GM18505 (cell line): ENCODE results near the gene CNFN.

Experiments used
- ATAC-seq: cut with Tn5 transposase; IDR thresholded peaks from one replicate; pipeline ENCODE4 v1.9.1; 2021; ENCODE audit not compliant: unreplicated experiment
- POLR2A ChIP-seq: IDR thresholded peaks from 4 replicates; pipeline ENCODE4 v1.6.1; 2011; ENCODE audit warnings: borderline replicate concordance; ENCODE audit not compliant: insufficient read depth, insufficient read length; ENCODE audit errors: extremely low read depth

The CNFN gene, protein sequence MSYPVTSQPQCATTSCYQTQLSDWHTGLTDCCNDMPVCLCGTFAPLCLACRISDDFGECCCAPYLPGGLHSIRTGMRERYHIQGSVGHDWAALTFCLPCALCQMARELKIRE

DNA sequence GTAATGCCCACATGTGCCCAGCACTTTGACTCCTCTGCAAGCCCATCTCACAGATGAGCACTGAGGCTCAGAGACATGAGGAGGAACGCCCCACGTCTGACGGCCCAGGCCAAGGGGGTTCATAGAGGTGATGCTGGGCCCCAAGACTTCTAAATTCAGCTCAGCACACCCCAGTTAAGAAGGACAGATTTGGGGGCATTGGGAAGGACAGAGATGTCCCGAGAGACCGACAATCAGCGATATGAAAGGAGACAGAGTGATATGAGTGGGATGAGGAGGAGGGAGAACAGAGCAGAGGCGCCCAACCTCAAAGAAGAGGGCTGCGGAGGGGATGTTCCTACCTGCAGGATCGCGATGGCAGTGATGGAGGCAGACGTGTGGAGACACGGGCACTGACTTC is at the start of gene CNFN:
Gene CNFN, minus strand, starts transcription at position 399 of the 400 bp plus-strand sequence. CDS start 1,260 bp downstream, outside the sequence.
- no peak for TF ChIP-seq POLR2A
- ATAC-seq = no peak

DNA sequence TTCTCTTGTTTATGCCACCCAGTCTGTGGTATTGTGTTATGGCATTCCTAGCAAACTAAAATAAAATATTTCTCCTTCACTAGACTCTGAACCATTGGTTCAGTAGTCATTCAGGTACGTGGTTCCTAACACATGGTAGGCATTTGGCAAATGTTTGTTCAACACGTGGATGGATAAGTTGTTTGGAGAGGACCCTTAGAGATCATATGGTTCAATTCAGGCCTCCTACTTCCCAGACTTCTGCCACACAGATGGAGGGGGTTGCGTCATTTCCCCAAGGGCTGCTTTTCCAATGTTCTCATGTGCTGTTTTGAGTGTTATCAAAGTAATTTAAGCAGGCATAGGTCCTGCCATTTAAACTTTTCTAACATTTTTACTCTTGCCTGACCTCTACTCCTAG is 45.9 kb upstream of the CNFN start:
- no peak for ATAC-seq
- no peak for TF ChIP-seq POLR2A

DNA sequence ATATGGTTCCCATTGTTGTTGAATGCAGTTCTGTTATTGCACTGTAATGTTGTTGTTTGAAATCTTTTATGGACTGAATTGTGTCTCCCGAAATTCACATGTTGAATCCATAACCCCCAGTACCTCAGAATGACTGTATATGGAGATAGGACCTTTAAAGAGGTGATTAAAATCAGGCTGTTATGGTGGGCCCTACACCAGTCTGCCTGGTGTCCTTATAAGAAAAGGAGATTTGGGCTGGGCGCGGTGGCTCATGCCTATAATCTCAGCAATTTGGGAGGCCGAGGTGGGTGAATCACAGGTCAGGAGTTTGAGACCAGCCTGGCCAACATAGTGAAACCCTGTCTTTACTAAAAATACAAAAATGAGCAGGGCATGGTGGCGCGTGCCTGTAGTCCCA is 45.2 kb upstream of the CNFN start:
- no peak for TF ChIP-seq POLR2A
- ATAC-seq = no peak

DNA sequence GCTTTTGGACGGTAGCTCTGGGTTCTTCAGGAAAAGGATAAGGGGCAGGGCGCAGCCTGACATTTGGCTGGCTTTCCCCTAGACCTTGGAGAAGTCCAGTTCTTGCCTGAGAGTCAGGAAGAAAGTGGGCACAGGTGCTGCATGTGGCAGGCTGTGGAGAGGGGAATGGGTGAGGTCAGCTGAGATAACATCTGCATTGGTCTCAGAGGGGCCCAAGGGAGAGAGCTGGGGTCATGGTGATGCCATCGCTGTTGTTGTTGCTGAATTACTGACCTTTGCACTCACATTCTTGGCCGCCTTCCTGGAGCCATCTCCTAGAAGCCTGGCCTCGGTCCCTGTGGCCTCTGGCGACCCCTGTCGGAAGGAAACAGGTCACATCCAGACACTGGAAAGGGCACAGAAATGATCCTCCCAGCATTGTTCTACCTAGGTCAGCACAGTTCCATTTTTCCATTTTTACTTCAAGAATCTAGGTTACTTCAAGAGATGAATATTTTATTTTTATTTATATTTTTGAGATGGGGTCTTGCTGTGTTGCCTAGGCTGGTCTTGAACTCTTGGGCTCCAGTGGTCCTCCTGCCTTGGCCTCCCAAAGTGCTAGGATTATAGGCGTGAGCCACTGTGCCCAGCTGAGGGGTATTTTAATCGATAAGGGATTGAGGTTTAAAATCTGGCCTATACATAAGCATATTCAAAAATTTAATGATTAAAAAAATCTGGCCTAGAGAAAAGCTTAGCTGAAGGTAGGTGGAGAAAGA is 43.6 kb upstream of the CNFN start:
- ATAC-seq = no peak
- no peak for TF ChIP-seq POLR2A

DNA sequence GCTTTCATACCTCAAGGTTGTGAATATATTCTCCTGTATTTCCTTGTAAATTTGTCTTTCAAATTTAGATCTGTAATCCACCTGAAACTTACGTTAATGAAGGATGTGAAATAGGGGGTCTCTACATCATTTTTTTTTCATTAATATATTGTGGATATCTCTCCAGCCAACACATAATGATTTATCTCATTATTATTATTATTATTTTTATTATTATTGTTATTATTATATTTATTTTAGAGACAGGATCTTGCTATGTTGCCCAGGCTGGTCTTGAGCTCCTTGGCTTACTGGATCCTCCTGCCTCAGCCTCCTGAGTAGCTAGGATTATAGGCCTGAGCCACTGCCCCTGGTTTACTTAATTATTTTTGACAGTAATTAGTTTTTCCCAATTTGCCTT is 41.4 kb upstream of the CNFN start:
- TF ChIP-seq POLR2A = no peak
- ATAC-seq = no peak

DNA sequence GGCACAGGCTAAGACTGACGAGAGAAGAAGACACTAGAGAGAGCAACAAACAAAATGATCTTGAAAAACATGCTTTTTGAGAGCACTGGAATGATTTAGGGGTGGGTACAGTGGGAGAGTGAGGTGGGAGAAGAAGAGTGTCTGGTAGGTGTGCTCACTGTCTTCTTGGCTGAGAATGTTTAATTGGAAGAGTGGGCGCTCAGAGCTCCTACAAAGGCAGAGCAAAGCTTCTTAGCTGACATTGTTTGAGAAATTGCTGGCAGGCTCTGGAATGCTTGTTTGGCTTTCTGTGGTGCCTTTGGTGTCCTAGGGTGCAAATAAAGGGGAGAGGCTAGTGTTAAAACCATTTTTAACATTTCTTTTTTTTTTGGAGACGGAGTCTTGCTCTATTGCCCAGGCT is 38.6 kb upstream of the CNFN start:
- ATAC-seq = no peak

DNA sequence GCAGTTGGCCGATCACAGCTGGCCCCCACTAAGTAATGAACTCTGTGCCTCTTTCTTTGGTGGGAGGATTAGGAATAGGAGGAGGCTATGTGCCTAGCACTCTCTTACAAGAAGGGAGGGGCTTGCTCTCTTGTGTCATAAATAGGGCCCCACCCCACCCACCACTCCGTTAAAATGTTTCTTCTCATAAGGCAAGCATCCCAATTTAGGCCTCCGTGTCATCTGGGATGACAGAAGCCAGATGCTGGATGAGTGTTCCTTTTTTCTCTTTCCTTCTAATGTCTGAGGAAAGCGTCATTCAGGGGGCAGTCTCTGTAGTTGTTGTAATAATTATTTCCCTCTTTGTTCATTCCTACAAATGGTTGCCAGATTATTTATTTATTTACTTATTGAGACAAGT is 37.2 kb upstream of the CNFN start, which contains the start of gene LIPE:
Gene LIPE, minus strand, starts transcription at position 76 of the 400 bp plus-strand sequence. CDS start 239 bp downstream, outside the sequence.
- no peak for TF ChIP-seq POLR2A
- ATAC-seq = no peak

More for the DNA sequence above, 38.6 kb upstream of the CNFN start:
- TF ChIP-seq POLR2A = no peak

DNA sequence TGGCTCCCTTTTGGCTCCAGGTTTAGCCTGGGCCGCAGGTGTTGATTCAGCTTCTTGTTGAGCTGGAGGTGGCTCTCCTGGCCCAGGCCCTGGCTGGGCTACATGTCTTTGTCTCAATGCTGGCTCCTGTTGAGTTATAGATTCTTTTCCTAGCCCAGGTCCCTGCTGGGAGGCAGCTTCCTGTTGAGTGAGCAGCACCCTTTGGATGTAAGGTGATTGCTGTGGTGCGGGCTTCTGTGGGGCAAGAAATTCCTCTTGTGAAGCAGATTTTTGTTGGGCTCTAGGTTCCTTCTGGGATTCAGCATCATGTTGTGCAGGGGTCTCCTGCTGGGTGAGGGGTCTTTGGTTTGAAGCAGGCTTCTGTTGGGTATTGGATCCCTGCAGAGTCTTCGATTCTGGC is 36.5 kb upstream of the CNFN start:
- no peak for TF ChIP-seq POLR2A
- no peak for ATAC-seq

DNA sequence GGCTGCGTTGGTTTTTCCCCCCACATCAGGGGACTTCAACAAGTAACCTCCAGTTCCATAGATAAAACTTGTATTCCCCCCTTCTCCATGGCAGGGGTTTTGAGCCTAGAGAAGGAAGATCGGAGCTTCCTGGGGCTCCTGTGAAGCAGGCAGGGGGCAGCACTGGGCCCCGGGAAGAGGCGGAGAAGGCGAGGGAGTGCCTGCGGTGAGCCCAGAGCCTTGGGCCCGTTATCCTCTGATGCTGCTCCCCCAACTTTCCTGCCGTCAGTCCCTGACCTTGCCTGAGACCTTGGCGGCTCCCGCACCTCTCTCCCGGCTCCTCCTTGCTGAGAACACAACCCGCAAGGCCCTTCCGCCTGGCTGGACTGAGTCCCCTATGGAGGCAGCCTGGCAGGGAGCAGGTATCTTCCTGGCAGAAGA is 34.6 kb upstream of the CNFN start:
- ATAC-seq = no peak
- no peak for TF ChIP-seq POLR2A

DNA sequence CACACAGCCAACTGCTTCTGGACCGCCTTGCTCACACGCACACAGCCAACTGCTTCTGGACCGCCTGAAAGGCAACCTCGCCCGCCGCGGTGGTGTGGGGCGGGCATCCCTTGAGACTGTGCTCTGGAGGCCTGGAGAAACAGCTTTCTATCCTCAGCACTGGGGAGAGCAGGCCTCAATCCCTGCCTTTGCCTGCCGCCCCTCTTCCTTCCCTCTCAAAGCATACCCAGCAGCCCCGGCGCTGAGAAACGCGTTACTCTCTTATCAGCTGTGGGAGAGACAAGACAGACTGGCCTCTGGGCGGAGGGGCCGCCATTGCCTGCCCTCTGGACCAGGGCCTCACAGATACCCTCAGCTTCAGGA is 34.2 kb upstream of the CNFN start:
- ATAC-seq = no peak
- no peak for TF ChIP-seq POLR2A

DNA sequence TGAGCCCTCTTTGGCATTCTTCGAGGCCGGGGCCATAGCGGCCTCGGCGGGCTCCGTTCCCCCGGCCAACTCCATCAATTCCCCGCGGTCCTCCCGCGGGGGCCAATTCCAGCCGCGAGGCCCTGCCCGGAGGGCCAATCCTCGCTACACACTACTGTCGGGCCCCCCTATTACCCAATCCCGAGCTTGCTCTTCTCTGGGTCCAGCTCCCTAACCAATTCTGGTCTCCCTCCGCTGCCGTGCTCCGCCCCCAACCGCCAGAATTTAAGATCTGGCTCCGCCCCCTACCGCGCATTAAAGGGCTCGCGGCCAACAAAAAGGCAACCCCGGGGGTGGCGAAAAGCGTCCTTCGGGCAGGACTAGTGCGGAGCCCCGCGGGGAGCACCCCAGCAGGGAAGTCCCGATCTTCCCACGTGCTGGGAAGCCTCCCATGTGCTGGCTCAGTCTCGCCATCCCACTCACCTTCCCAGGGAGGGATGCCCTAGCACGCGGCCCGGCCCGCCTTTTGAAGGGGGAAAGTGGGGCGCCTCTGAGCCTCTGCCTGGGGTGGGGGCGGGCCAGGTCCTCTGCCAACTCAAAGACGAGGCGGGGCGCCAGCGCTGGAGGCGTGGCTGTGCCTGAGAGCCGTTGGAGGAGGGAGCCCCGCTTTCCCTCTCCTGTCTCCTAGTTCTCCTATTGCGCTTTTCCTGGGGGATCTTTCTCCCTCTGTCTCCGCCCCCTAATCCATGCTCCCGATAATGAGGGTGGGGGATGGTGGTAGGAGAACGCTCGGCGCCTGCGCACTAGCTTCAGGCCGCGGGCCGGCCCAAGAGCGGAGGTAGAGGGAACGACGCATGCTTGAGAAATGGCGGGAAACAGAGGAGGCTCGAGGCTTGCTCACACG is 33.6 kb upstream of the CNFN start:
- TF ChIP-seq POLR2A = peak; percentile 21
- ATAC-seq = peak; percentile 71

DNA sequence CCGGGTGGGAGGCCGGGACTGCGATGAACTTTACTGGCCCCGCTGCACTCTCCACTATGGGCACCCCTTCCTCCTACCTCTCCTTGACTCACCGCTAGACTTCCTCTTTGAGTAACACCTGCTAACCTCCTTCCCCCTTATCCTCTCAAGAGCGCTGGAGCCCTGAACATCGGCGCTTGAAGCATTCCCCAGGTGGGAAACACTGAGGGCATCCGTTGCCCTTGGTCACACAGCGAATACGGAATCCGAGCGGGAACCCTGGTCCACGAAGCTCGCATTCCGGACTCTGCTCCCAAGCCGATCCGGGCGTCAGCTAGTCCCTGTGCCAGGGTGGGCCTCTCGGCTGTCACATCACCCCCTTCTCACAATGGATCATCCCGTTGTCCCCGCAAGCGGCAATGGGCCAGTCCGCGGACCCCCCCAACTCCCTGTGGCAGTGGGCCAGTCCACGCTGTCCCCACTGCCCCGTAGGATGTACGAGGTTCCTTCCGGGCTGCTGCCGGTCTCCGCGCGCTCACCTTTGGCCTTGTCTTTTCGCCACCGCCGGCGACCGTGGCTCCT is 32.9 kb upstream of the CNFN start:
- ATAC-seq = peak; percentile 28
- no peak for TF ChIP-seq POLR2A
